ENCODE data around the gene CYFIP1. TPM values are rescaled to one million over a fixed set of nuclear protein-coding genes. Genes with fewer than 3 reads are reported as not detected.

The CYFIP1 gene
- total RNA-seq, 1 donor from 2014 or later = 94.7 TPM

- TF ChIP-seq CTCF (IDR thresholded peaks at IDR 0.05) = no peak
These were observed 109.3 kb downstream of the CYFIP1 start for GRCh38 chr15:22870865-22871264.

GRCh38 chr15:22869856-22870255, 110.3 kb downstream of the CYFIP1 start:
- intact Hi-C loops (cut with DNase I) = no loop called here
- Histone ChIP-seq H3K27me3 (no peaks in the 10 kb centered on the region), H3K4me3 (no peak overlapping the region), H3K4me1 (no peaks in the 10 kb centered on the region), H3K36me3 (peaks cover 81 to 92% of the 10 kb centered on the region in 2 donors), H3K27ac (no peak overlapping the region), H3K9me3 (no peaks in the 10 kb centered on the region)
- TF ChIP-seq CTCF (IDR thresholded peaks at IDR 0.05) = no peak
- DNase-seq (ENCODE audit: low spot score in 2 of 2) = no peak

More at GRCh38 chr15:22870865-22871264, 109.3 kb downstream of the CYFIP1 start:
- no peaks in the 10 kb centered on the region for H3K9me3 ChIP-seq
- no peak overlapping the region for H3K27ac ChIP-seq
- no peaks in the 10 kb centered on the region for H3K4me1 ChIP-seq
- DNase-seq (ENCODE audit: low spot score in 2 of 2) = no peak
- no peak overlapping the region for H3K4me3 ChIP-seq
- no peaks in the 10 kb centered on the region for H3K27me3 ChIP-seq
- H3K36me3 ChIP-seq = peaks cover 88 to 93% of the 10 kb centered on the region in 2 donors
- intact Hi-C loops (cut with DNase I) = no loop called here

GRCh38 chr15:22868928-22869327, 111.2 kb downstream of the CYFIP1 start:
- H3K4me3 ChIP-seq = no peak overlapping the region
- H3K36me3 ChIP-seq = peaks cover 77 to 92% of the 10 kb centered on the region in 2 donors
- H3K27me3 ChIP-seq = no peaks in the 10 kb centered on the region
- no peak for TF ChIP-seq CTCF (IDR thresholded peaks at IDR 0.05)
- intact Hi-C loops (cut with DNase I) = no loop called here
- no peak overlapping the region for H3K27ac ChIP-seq
- H3K4me1 ChIP-seq = no peaks in the 10 kb centered on the region
- DNase-seq (ENCODE audit: low spot score in 2 of 2) = no peak
- no peaks in the 10 kb centered on the region for H3K9me3 ChIP-seq

- Histone ChIP-seq H3K27ac (no peak overlapping the region), H3K9me3 (no peaks in the 10 kb centered on the region), H3K4me1 (no peaks in the 10 kb centered on the region), H3K36me3 (peaks cover 73 to 90% of the 10 kb centered on the region in 2 donors), H3K27me3 (no peaks in the 10 kb centered on the region), H3K4me3 (no peak overlapping the region)
- intact Hi-C loops (cut with DNase I) = no loop called here
- TF ChIP-seq CTCF (IDR thresholded peaks at IDR 0.05) = no peak
- DNase-seq (ENCODE audit: low spot score in 2 of 2) = no peak
These were observed 111.7 kb downstream of the CYFIP1 start for GRCh38 chr15:22868495-22868894.

- TF ChIP-seq CTCF (IDR thresholded peaks at IDR 0.05) = no peak
- no peaks in the 10 kb centered on the region for H3K27me3 ChIP-seq
- no peak overlapping the region for H3K27ac ChIP-seq
- H3K4me3 ChIP-seq = no peak overlapping the region
- intact Hi-C loops (cut with DNase I) = no loop called here
- no peak for DNase-seq (ENCODE audit: low spot score in 2 of 2)
- H3K36me3 ChIP-seq = peaks cover 66 to 90% of the 10 kb centered on the region in 2 donors
- H3K9me3 ChIP-seq = no peaks in the 10 kb centered on the region
- H3K4me1 ChIP-seq = no peaks in the 10 kb centered on the region
These were observed 112.3 kb downstream of the CYFIP1 start for GRCh38 chr15:22867886-22868285.

GRCh38 chr15:22866079-22866478, 114.1 kb downstream of the CYFIP1 start:
- H3K9me3 ChIP-seq = no peaks in the 10 kb centered on the region
- no peaks in the 10 kb centered on the region for H3K27me3 ChIP-seq
- peaks cover 48 to 78% of the 10 kb centered on the region in 2 donors for H3K36me3 ChIP-seq
- TF ChIP-seq CTCF (IDR thresholded peaks at IDR 0.05) = no peak
- no peaks in the 10 kb centered on the region for H3K4me1 ChIP-seq
- H3K4me3 ChIP-seq = no peak overlapping the region
- intact Hi-C loops (cut with DNase I) = no loop called here
- no peak overlapping the region for H3K27ac ChIP-seq
- no peak for DNase-seq (ENCODE audit: low spot score in 2 of 2)

All from ascending aorta (tissue), 2 donors.